GM23248 (cell line): Measurements from ENCODE around the gene DIO2.

Source experiments
- EZH2 ChIP-seq: fragments of 200-600 bp; sonication (generic); IDR thresholded peaks from 2 replicates; pipeline ENCODE4 v1.6.1; 2018; ENCODE audit warnings: antibody characterized with exemption, mild to moderate bottlenecking; ENCODE audit not compliant: insufficient read depth, poor library complexity, severe bottlenecking
- EZH2phosphoT487 ChIP-seq: fragments of 200-600 bp; sonication (generic); IDR thresholded peaks from 2 replicates; pipeline ENCODE4 v1.6.1; 2018; ENCODE audit warnings: antibody characterized with exemption, moderate library complexity, mild to moderate bottlenecking, low read depth; ENCODE audit not compliant: insufficient read depth

GRCh38 chr14:80172375-80173051, 38.8 kb downstream of the DIO2 start:
- no peak for TF ChIP-seq EZH2phosphoT487
- TF ChIP-seq EZH2: no peak
